ENCODE data around the gene TMEM269.
"Not testable (repeated sequence)": the region's sequence is repeated elsewhere in the genome, so short reads cannot be mapped to it uniquely, and the experiment has no call there.

The TMEM269 gene

GRCh38 chr1:42748461-42749410 lies 36.1 kb upstream of the TMEM269 start:
- no peak for DNase-seq

GRCh38 chr1:42750041-42750440 lies 34.8 kb upstream of the TMEM269 start:
- DNase-seq = no peak

- not testable (repeated sequence) for DNase-seq
Measured at GRCh38 chr1:42751511-42752070, 33.2 kb upstream of the TMEM269 start.

GRCh38 chr1:42752284-42752683 lies 32.5 kb upstream of the TMEM269 start:
- no peak for DNase-seq

GRCh38 chr1:42753070-42753469 lies 31.7 kb upstream of the TMEM269 start:
- no peak for DNase-seq

- DNase-seq = peak; percentile 46
Measured at GRCh38 chr1:42756956-42757891, 27.6 kb upstream of the TMEM269 start.

- DNase-seq = no peak
Measured at GRCh38 chr1:42757892-42758275, 26.9 kb upstream of the TMEM269 start.

GRCh38 chr1:42758641-42759040 lies 26.1 kb upstream of the TMEM269 start:
- no peak for DNase-seq

GRCh38 chr1:42759114-42759513 lies 25.7 kb upstream of the TMEM269 start:
- DNase-seq = no peak

GRCh38 chr1:42761567-42761966 lies 23.2 kb upstream of the TMEM269 start:
- DNase-seq = no peak

GRCh38 chr1:42762269-42762668 lies 22.5 kb upstream of the TMEM269 start:
- no peak for DNase-seq

GRCh38 chr1:42765269-42765668 lies 19.5 kb upstream of the TMEM269 start:
- DNase-seq = no peak

GRCh38 chr1:42765832-42766740 lies 18.7 kb upstream of the TMEM269 start:
- DNase-seq = peak; percentile 44

GRCh38 chr1:42766741-42767509 lies 17.9 kb upstream of the TMEM269 start, which contains the start of the genes C1orf50 and P3H1:
C1orf50 (plus strand) TSS chr1:42767249; CDS start chr1:42767312, 63 bp downstream.
P3H1 (minus strand) TSS chr1:42767028; CDS start chr1:42766971, 57 bp downstream.
- DNase-seq = peak; percentile 99

GRCh38 chr1:42767510-42768000 lies 17.2 kb upstream of the TMEM269 start:
- no peak for DNase-seq

GRCh38 chr1:42768172-42768571 lies 16.6 kb upstream of the TMEM269 start:
- no peak for DNase-seq

- DNase-seq = no peak
Measured at GRCh38 chr1:42769811-42770210, 15.0 kb upstream of the TMEM269 start.

GRCh38 chr1:42773420-42773819 lies 11.4 kb upstream of the TMEM269 start:
- DNase-seq = no peak

GRCh38 chr1:42774928-42775526 lies 9.8 kb upstream of the TMEM269 start:
- DNase-seq = no peak

- no peak for DNase-seq
Measured at GRCh38 chr1:42776502-42776901, 8.3 kb upstream of the TMEM269 start.

All from CD4-positive, alpha-beta T cell treated with Interleukin-17A for 1 hour (primary cell).